ENCODE results near the gene SLC7A6OS.

SLC7A6OS gene
- 33.0 to 46.1 (median 33.9) reads per million in 3 donors for total RNA-seq

- peak; percentile 84 to 90 (median 89) for DNase-seq
- peak within 1 kb of the TSS; percentile 84 for H3K27ac ChIP-seq (ENCODE audit: insufficient read depth, low read length, poor library complexity, severe bottlenecking)
- H3K4me3 ChIP-seq (ENCODE audit: insufficient read depth, low read depth, low read length, poor library complexity, severe bottlenecking): peak within 1 kb of the TSS; percentile 88
- H3K4me1 ChIP-seq (ENCODE audit: control insufficient read depth, insufficient read depth, low read length, poor library complexity, severe bottlenecking): peaks cover 13% of the 10 kb centered on the region
- no peaks in the 10 kb centered on the region for H3K27me3 ChIP-seq (replicated peaks; ENCODE audit: control insufficient read depth, insufficient read depth, low read length, poor library complexity, severe bottlenecking)
- H3K9me3 ChIP-seq (ENCODE audit: control insufficient read depth, low read length): no peaks in the 10 kb centered on the region
- peaks cover 26% of the 10 kb centered on the region for H3K36me3 ChIP-seq (ENCODE audit: control insufficient read depth, insufficient read depth, low read length)
Measured at GRCh38 chr16:68310774-68311511, at the start of gene SLC7A6OS, which contains the start of gene PRMT7. TSS of gene SLC7A6OS (minus strand) at chr16:68310946. CDS start at chr16:68310926, 20 bp downstream. TSS of gene PRMT7 (plus strand) at chr16:68311019. CDS start at chr16:68315980, 4,961 bp downstream.

- H3K27ac ChIP-seq (ENCODE audit: insufficient read depth, low read length, poor library complexity, severe bottlenecking): no peak overlapping the region
- peaks cover 16% of the 10 kb centered on the region for H3K36me3 ChIP-seq (ENCODE audit: control insufficient read depth, insufficient read depth, low read length)
- DNase-seq: no peak
- H3K9me3 ChIP-seq (ENCODE audit: control insufficient read depth, low read length): no peaks in the 10 kb centered on the region
- H3K27me3 ChIP-seq (replicated peaks; ENCODE audit: control insufficient read depth, insufficient read depth, low read length, poor library complexity, severe bottlenecking): no peaks in the 10 kb centered on the region
- H3K4me1 ChIP-seq (ENCODE audit: control insufficient read depth, insufficient read depth, low read length, poor library complexity, severe bottlenecking): peaks cover 42% of the 10 kb centered on the region
- no peak overlapping the region for H3K4me3 ChIP-seq (ENCODE audit: insufficient read depth, low read depth, low read length, poor library complexity, severe bottlenecking)
Measured at GRCh38 chr16:68359398-68360191, 48.8 kb upstream of the SLC7A6OS start.

GRCh38 chr16:68358951-68359350, 48.2 kb upstream of the SLC7A6OS start:
- Histone ChIP-seq H3K27ac (ENCODE audit: insufficient read depth, low read length, poor library complexity, severe bottlenecking) (no peak overlapping the region), H3K27me3 (replicated peaks; ENCODE audit: control insufficient read depth, insufficient read depth, low read length, poor library complexity, severe bottlenecking) (no peaks in the 10 kb centered on the region), H3K4me1 (ENCODE audit: control insufficient read depth, insufficient read depth, low read length, poor library complexity, severe bottlenecking) (peaks cover 38% of the 10 kb centered on the region), H3K36me3 (ENCODE audit: control insufficient read depth, insufficient read depth, low read length) (peaks cover 18% of the 10 kb centered on the region), H3K4me3 (ENCODE audit: insufficient read depth, low read depth, low read length, poor library complexity, severe bottlenecking) (no peak overlapping the region), H3K9me3 (ENCODE audit: control insufficient read depth, low read length) (no peaks in the 10 kb centered on the region)
- no peak for DNase-seq

- no peaks in the 10 kb centered on the region for H3K9me3 ChIP-seq (ENCODE audit: control insufficient read depth, low read length)
- H3K4me1 ChIP-seq (ENCODE audit: control insufficient read depth, insufficient read depth, low read length, poor library complexity, severe bottlenecking): peaks cover 38% of the 10 kb centered on the region
- H3K4me3 ChIP-seq (ENCODE audit: insufficient read depth, low read depth, low read length, poor library complexity, severe bottlenecking): no peak overlapping the region
- H3K36me3 ChIP-seq (ENCODE audit: control insufficient read depth, insufficient read depth, low read length): peaks cover 28% of the 10 kb centered on the region
- no peak for DNase-seq
- no peak overlapping the region for H3K27ac ChIP-seq (ENCODE audit: insufficient read depth, low read length, poor library complexity, severe bottlenecking)
- H3K27me3 ChIP-seq (replicated peaks; ENCODE audit: control insufficient read depth, insufficient read depth, low read length, poor library complexity, severe bottlenecking): no peaks in the 10 kb centered on the region
Measured at GRCh38 chr16:68357923-68358322, 47.2 kb upstream of the SLC7A6OS start.

- peaks cover 38% of the 10 kb centered on the region for H3K4me1 ChIP-seq (ENCODE audit: control insufficient read depth, insufficient read depth, low read length, poor library complexity, severe bottlenecking)
- no peaks in the 10 kb centered on the region for H3K9me3 ChIP-seq (ENCODE audit: control insufficient read depth, low read length)
- peaks cover 32% of the 10 kb centered on the region for H3K36me3 ChIP-seq (ENCODE audit: control insufficient read depth, insufficient read depth, low read length)
- no peak overlapping the region for H3K4me3 ChIP-seq (ENCODE audit: insufficient read depth, low read depth, low read length, poor library complexity, severe bottlenecking)
- H3K27ac ChIP-seq (ENCODE audit: insufficient read depth, low read length, poor library complexity, severe bottlenecking): no peak overlapping the region
- H3K27me3 ChIP-seq (replicated peaks; ENCODE audit: control insufficient read depth, insufficient read depth, low read length, poor library complexity, severe bottlenecking): no peaks in the 10 kb centered on the region
- no peak for DNase-seq
Measured at GRCh38 chr16:68357521-68357922, 46.8 kb upstream of the SLC7A6OS start.

- Histone ChIP-seq H3K27me3 (replicated peaks; ENCODE audit: control insufficient read depth, insufficient read depth, low read length, poor library complexity, severe bottlenecking) (no peaks in the 10 kb centered on the region), H3K4me3 (ENCODE audit: insufficient read depth, low read depth, low read length, poor library complexity, severe bottlenecking) (peak overlapping the region; percentile 57), H3K27ac (ENCODE audit: insufficient read depth, low read length, poor library complexity, severe bottlenecking) (no peak overlapping the region), H3K9me3 (ENCODE audit: control insufficient read depth, low read length) (no peaks in the 10 kb centered on the region), H3K36me3 (ENCODE audit: control insufficient read depth, insufficient read depth, low read length) (peaks cover 37% of the 10 kb centered on the region), H3K4me1 (ENCODE audit: control insufficient read depth, insufficient read depth, low read length, poor library complexity, severe bottlenecking) (peaks cover 38% of the 10 kb centered on the region)
- no peak for DNase-seq
Measured at GRCh38 chr16:68356919-68357286, 46.2 kb upstream of the SLC7A6OS start.

GRCh38 chr16:68356249-68356918, 45.6 kb upstream of the SLC7A6OS start:
- Histone ChIP-seq H3K27ac (ENCODE audit: insufficient read depth, low read length, poor library complexity, severe bottlenecking) (no peak overlapping the region), H3K36me3 (ENCODE audit: control insufficient read depth, insufficient read depth, low read length) (peaks cover 42% of the 10 kb centered on the region), H3K4me1 (ENCODE audit: control insufficient read depth, insufficient read depth, low read length, poor library complexity, severe bottlenecking) (peaks cover 38% of the 10 kb centered on the region), H3K27me3 (replicated peaks; ENCODE audit: control insufficient read depth, insufficient read depth, low read length, poor library complexity, severe bottlenecking) (no peaks in the 10 kb centered on the region), H3K4me3 (ENCODE audit: insufficient read depth, low read depth, low read length, poor library complexity, severe bottlenecking) (peak overlapping the region; percentile 57), H3K9me3 (ENCODE audit: control insufficient read depth, low read length) (no peaks in the 10 kb centered on the region)
- DNase-seq: peak; percentile 58 to 70 (median 64)

- Histone ChIP-seq H3K4me3 (ENCODE audit: insufficient read depth, low read depth, low read length, poor library complexity, severe bottlenecking) (peak overlapping the region; percentile 57), H3K27me3 (replicated peaks; ENCODE audit: control insufficient read depth, insufficient read depth, low read length, poor library complexity, severe bottlenecking) (no peaks in the 10 kb centered on the region), H3K27ac (ENCODE audit: insufficient read depth, low read length, poor library complexity, severe bottlenecking) (no peak overlapping the region), H3K4me1 (ENCODE audit: control insufficient read depth, insufficient read depth, low read length, poor library complexity, severe bottlenecking) (peaks cover 38% of the 10 kb centered on the region), H3K36me3 (ENCODE audit: control insufficient read depth, insufficient read depth, low read length) (peaks cover 44% of the 10 kb centered on the region), H3K9me3 (ENCODE audit: control insufficient read depth, low read length) (no peaks in the 10 kb centered on the region)
- DNase-seq: no peak
Measured at GRCh38 chr16:68355447-68356248, 44.9 kb upstream of the SLC7A6OS start.

GRCh38 chr16:68354816-68355215, 44.1 kb upstream of the SLC7A6OS start:
- Histone ChIP-seq H3K27ac (ENCODE audit: insufficient read depth, low read length, poor library complexity, severe bottlenecking) (no peak overlapping the region), H3K36me3 (ENCODE audit: control insufficient read depth, insufficient read depth, low read length) (peaks cover 49% of the 10 kb centered on the region), H3K4me1 (ENCODE audit: control insufficient read depth, insufficient read depth, low read length, poor library complexity, severe bottlenecking) (peaks cover 38% of the 10 kb centered on the region), H3K4me3 (ENCODE audit: insufficient read depth, low read depth, low read length, poor library complexity, severe bottlenecking) (no peak overlapping the region), H3K9me3 (ENCODE audit: control insufficient read depth, low read length) (no peaks in the 10 kb centered on the region), H3K27me3 (replicated peaks; ENCODE audit: control insufficient read depth, insufficient read depth, low read length, poor library complexity, severe bottlenecking) (no peaks in the 10 kb centered on the region)
- no peak for DNase-seq
